ENCODE data around the gene PIK3IP1.

DNA sequence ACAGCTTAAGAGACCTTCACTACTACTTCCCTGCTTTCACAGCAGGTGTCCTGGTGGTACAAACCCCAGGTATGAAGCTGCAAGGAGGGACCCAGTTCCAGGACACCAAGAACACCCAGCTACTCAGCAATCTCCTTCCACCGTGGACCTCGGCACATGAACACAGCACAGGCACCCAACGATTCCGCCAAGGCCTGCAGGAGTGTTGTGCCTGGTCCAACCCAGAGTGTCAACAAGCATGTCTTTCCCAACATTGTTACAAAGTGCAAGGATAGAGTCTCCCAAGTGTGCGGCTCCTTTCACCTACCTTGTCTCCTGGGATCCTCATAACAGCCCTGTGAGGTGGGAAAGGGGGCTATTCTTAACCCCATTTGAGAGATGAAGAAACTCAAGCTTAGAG lies 42.0 kb upstream of the PIK3IP1 start:
- TF ChIP-seq POLR2AphosphoS5 (IDR thresholded peaks at IDR 0.05; ENCODE audit: low read depth, low read length) (no peak), POLR2A (IDR thresholded peaks at IDR 0.05; ENCODE audit: low read depth, low read length) (no peak)
